Muscle layer of colon (tissue), 2 donors: ENCODE results near the gene SATB1.

Experiments used
- H3K27ac ChIP-seq: one replicate; pipeline ENCODE4 v1.7.0; 2013; ENCODE audit warnings: low read depth, mild to moderate bottlenecking, low read length, moderate library complexity
- H3K27me3 ChIP-seq, 2 donors: one replicate each; pipeline ENCODE4 v1.7.0; 2013; ENCODE audit warnings: low read length in 2 of 2, mild to moderate bottlenecking in 2 of 2; ENCODE audit not compliant: insufficient read depth in 2 of 2, control insufficient read depth in 1 of 2
- H3K36me3 ChIP-seq: one replicate; pipeline ENCODE4 v1.7.0; 2013; ENCODE audit warnings: mild to moderate bottlenecking, low read length; ENCODE audit not compliant: insufficient read depth
- H3K4me1 ChIP-seq: one replicate; pipeline ENCODE4 v1.7.0; 2013; ENCODE audit warnings: mild to moderate bottlenecking, low read length; ENCODE audit not compliant: insufficient read depth
- H3K4me3 ChIP-seq, 2 donors: one replicate each; pipeline ENCODE4 v1.7.0; 2013; ENCODE audit warnings: low read length in 2 of 2, low read depth in 1 of 2, mild to moderate bottlenecking in 1 of 2, moderate library complexity in 1 of 2
- H3K9ac ChIP-seq: one replicate; pipeline ENCODE4 v1.7.0; 2013; ENCODE audit warnings: low read length
- H3K9me3 ChIP-seq: one replicate; pipeline ENCODE4 v1.7.0; 2013; ENCODE audit warnings: mild to moderate bottlenecking, low read length
- donor health status: abdominal sarcoma.
- donor health status: Adenocarcinoma of cecum.

SATB1 gene

DNA sequence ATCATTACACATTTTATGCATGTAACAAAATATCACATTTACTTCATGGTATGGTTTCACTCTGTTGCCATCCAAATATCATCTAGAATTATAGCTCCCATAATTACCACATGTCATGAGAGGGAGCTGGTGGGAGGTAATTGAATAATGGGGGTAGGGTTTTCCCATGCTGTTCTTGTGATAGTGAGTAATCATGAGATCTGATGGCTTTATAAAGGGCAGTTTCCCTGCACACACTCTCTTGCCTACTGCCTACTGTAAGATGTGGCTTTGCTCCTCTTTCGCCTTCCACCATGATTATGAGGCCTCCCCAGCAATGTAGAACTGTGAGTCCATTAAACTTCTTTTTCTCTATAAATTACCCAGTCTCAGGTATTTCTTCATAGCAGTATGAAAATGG lies 123.4 kb downstream of the SATB1 start:
- Histone ChIP-seq H3K36me3 (no peaks in the 10 kb centered on the region), H3K9me3 (no peaks in the 10 kb centered on the region), H3K9ac (no peak overlapping the region), H3K27ac (no peak overlapping the region), H3K4me3 (no peak overlapping the region), H3K27me3 (no peaks in the 10 kb centered on the region), H3K4me1 (peaks cover 11% of the 10 kb centered on the region)

DNA sequence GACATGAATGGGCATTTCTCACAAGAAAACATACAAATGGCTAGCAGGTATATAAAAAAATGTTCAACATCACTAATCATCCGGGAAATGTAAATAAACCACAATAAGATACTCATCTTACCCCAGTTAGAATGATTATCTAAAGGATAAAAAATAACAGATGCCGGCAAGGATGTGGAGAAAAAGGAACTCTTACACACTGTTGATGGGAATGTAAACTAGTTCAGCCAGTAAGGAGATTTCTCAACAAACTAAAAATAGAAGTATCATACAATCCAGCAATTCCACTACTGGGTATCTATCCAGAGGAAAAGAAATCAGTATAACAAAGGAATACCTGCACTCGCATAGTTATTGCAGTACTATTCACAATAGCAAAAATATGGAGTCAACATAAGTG lies 124.2 kb downstream of the SATB1 start:
- no peaks in the 10 kb centered on the region for H3K36me3 ChIP-seq
- H3K9me3 ChIP-seq: no peaks in the 10 kb centered on the region
- H3K9ac ChIP-seq: no peak overlapping the region
- H3K4me1 ChIP-seq: peaks cover 11% of the 10 kb centered on the region
- no peak overlapping the region for H3K4me3 ChIP-seq
- no peaks in the 10 kb centered on the region for H3K27me3 ChIP-seq
- H3K27ac ChIP-seq: no peak overlapping the region

DNA sequence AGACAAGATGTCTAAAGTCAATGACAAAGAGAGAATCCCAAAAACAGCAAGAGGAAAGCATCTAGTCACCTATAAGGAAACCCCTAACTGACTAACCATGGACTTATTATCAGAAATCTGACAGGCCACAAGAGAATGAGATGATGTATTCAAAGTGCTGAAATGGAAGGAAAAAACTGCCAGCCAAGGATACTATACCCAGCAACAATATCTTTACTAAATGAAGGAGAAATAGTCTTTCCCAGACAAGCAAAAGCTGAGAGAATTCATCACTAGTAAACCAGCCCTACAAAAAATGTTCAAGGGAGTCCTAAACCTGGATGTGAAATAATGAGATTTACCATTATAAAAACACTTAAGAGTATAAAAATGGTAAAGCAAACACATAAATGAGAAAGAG lies 128.0 kb downstream of the SATB1 start:
- no peaks in the 10 kb centered on the region for H3K36me3 ChIP-seq
- H3K4me3 ChIP-seq: no peak overlapping the region
- no peaks in the 10 kb centered on the region for H3K9me3 ChIP-seq
- H3K9ac ChIP-seq: no peak overlapping the region
- no peak overlapping the region for H3K27ac ChIP-seq
- H3K27me3 ChIP-seq: no peaks in the 10 kb centered on the region
- peaks cover under 1% of the 10 kb centered on the region for H3K4me1 ChIP-seq
